Measurements from ENCODE around the gene ACOXL. TPM values are rescaled to one million over a fixed set of nuclear protein-coding genes. Genes with fewer than 3 reads are reported as not detected.

The ACOXL gene
- total and polyA plus RNA-seq, 2 donors (not counting 3 experiments of a cell fraction or from before 2014, with no cell fraction given) = not detected

GRCh38 chr2:110788976-110789375, 56.6 kb downstream of the ACOXL start:
- H3K4me1 ChIP-seq (ENCODE audit: control insufficient read depth, extremely low read depth, insufficient read depth, low read length) = no peaks in the 10 kb centered on the region
- H2AFZ ChIP-seq (ENCODE audit: low read depth, low read length) = no peak overlapping the region
- intact Hi-C loops (cut with micrococcal nuclease) = no loop called here
- H3K27ac ChIP-seq (ENCODE audit: insufficient read depth, low read depth, low read length) = no peak overlapping the region
- DNase-seq (ENCODE audit: low read depth, low spot score) = no peak
- no peak overlapping the region for H3K9ac ChIP-seq (replicated peaks; ENCODE audit: extremely low read depth, insufficient read depth, low read length)
- BruUV-seq (replicated peaks) = no TSS peak
- no peaks in the 10 kb centered on the region for H3K9me3 ChIP-seq (replicated peaks; ENCODE audit: control insufficient read depth, insufficient read depth, low read length)
- H3K9me1 ChIP-seq (replicated peaks; ENCODE audit: control insufficient read depth, extremely low read depth, insufficient read depth, low read length) = no peaks in the 10 kb centered on the region
- dilution Hi-C loops (cut with MboI; ENCODE audit: extremely low pct_ligation_motif_present, low sequenced_read_pairs) = no loop called here
- ChIA-PET POLR2A (no interaction called here), CTCF (no interaction called here)
- FAIRE-seq = no peak
- no peaks in the 10 kb centered on the region for H3K36me3 ChIP-seq (ENCODE audit: control insufficient read depth in 2 of 2, extremely low read depth in 1 of 2, insufficient read depth in 2 of 2, low read length in 2 of 2)
- no peaks in the 10 kb centered on the region for H3K79me2 ChIP-seq (ENCODE audit: control insufficient read depth, insufficient read depth, low read length)
- H3K4me3 ChIP-seq (replicated peaks in 1 of 3; ENCODE audit: insufficient read depth in 1 of 3, low read depth in 1 of 3, low read length in 3 of 3) = no peak overlapping the region
- no peaks in the 10 kb centered on the region for H4K20me1 ChIP-seq (replicated peaks; ENCODE audit: control insufficient read depth, extremely low read depth, insufficient read depth, low read length)
- H3K4me2 ChIP-seq (ENCODE audit: insufficient read depth, low read length) = no peak overlapping the region
- peaks cover 17 to 20% of the 10 kb centered on the region in 2 experiments for H3K27me3 ChIP-seq (ENCODE audit: control insufficient read depth in 2 of 2, insufficient read depth in 2 of 2, low read length in 2 of 2)
- TF ChIP-seq MAX (IDR thresholded peaks at IDR 0.05; ENCODE audit: insufficient read depth, insufficient read length) (no peak), EZH2 (IDR thresholded peaks at IDR 0.05; ENCODE audit: borderline replicate concordance, low read depth, low read length, severe bottlenecking) (no peak), MYC (IDR thresholded peaks at IDR 0.05; ENCODE audit: low read depth, low read length) (no peak), GATA2 (IDR thresholded peaks at IDR 0.05; ENCODE audit: insufficient read depth, insufficient read length, low read depth, low read length) (no peak), POLR2A (IDR thresholded peaks at IDR 0.05; ENCODE audit: low read depth, low read length) (no peak), JUN (IDR thresholded peaks at IDR 0.05; ENCODE audit: borderline replicate concordance, insufficient read depth, insufficient read length, low read depth) (no peak), POLR2AphosphoS5 (IDR thresholded peaks at IDR 0.05; ENCODE audit: insufficient read depth, low read depth, low read length) (no peak), FOS (IDR thresholded peaks at IDR 0.05; ENCODE audit: borderline replicate concordance, insufficient read depth, low read length) (no peak), CTCF (IDR thresholded peaks at IDR 0.05; ENCODE audit: extremely low read depth in 1 of 2, insufficient read depth in 1 of 2, low read depth in 1 of 2, low read length in 2 of 2) (no peak)
